LoVo (cell line): Measurements from ENCODE around the gene C1orf116.
A peak's percentile ranks its signal among the peaks of the same experiment; 100 is the strongest.

ENCODE experiments used
- DNase-seq: peaks from one replicate; pipeline ENCODE4 v3.0.0-alpha.2; 2016; ENCODE audit warnings: low spot score

C1orf116 gene

GRCh38 chr1:207019661-207020060 lies 12.9 kb downstream of the C1orf116 start:
- DNase-seq, result no peak

DNA sequence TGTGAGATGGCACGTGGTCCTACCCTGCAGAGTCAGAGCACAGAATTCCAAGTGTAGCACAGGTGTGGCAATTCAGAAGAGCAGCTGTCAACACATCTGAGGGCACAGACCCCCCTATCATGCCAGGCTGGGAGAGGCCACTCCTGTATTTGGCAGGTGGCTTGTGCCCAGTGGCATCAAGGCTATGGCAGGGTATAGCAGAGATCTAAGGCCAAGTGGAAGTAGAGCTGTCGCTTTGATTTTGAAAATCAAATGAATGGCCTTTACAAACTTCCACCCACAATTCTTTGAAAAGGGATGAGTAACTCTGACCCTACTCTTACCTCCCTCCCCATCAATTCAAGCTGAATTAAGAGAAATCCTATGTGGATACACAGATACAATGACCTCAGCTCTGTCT lies 13.4 kb downstream of the C1orf116 start:
- DNase-seq, result no peak

- DNase-seq, result no peak
These were observed 13.8 kb downstream of the C1orf116 start for GRCh38 chr1:207018707-207019106.

DNA sequence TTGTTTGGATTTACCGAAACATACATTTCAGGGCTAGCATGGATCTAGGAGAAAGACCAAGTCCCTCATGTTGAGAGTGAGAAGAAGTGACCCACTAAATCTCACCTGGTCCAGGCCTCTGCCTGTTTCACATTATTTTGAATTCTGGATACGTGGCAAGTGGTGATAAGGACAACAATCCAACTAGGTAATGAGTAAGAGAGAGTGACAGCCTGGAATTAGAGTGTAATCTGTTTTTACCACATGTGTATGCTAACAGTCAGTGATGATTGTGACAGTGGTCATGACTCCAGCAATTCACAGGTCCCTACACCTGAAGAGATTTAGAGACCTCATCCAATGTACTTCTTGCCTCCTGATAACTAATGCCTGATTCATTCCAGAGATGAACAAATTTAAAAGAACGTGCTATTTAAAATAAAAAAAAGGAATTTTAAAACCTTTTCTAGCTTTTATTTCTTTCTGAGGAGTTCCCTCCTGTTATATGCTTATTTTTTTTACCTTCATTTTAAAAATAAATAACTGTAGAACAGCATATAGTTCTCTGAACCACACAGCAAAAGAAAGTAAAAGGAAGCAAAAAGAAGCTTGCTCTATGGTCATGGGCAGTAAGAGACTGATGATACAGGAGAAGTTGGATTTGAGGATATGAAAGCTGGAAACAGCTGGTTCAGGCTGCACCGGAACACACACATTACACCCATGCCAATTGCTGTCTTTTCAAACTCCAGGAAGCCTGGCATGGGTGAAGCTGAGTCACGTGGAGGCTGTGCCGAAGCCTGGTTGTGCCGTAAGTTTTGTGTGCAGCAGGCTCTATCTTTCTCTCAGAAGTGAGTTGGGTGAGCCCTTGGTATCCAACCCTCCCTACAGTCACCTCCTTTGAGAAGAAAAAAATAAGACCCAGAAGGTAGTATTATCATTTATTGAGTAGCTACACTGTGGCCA lies 14.7 kb downstream of the C1orf116 start:
- no peak for DNase-seq

GRCh38 chr1:207015791-207016190 lies 16.8 kb downstream of the C1orf116 start:
- no peak for DNase-seq

- no peak for DNase-seq
These were observed 17.8 kb downstream of the C1orf116 start for GRCh38 chr1:207014728-207015127.

DNA sequence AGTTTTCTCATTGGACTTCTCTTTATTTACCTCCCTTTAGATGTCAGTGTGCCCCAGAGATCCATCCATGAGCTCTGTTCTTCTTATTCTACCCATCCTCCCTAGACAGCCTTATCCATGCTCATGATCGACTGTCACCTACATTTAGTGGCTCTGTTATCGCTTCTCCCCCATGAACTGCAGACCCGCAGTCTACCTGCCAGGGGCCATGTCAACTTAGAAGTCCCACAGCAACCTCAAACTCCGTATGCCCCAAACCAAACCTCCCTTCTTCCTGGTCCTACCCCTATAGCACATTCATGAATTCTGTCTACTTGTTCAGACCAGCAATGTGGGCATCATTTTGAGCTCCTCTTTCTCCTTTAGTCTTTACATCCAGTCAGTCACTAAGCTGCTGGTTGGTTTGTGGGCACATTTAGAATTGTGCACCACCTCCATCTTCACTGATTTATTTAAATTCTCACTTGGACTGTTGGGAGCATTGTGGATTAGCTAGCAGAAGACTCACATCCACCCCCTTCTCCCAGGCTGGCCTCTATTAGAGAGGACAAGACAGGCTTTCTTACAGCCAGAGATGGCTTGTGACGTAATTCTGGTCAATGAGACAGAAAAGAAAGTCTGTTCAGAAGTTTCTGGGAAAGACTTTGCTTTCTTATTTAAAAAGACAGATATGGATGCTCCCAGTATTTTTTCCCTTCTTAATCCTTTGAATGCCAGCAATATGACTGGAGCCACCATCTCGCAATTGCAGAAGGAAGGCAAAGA lies 19.1 kb downstream of the C1orf116 start:
- DNase-seq, result no peak

GRCh38 chr1:207010726-207011125 lies 21.8 kb downstream of the C1orf116 start:
- DNase-seq, result no peak

- DNase-seq, result no peak
These were observed 22.6 kb downstream of the C1orf116 start for GRCh38 chr1:207009945-207010344.

DNA sequence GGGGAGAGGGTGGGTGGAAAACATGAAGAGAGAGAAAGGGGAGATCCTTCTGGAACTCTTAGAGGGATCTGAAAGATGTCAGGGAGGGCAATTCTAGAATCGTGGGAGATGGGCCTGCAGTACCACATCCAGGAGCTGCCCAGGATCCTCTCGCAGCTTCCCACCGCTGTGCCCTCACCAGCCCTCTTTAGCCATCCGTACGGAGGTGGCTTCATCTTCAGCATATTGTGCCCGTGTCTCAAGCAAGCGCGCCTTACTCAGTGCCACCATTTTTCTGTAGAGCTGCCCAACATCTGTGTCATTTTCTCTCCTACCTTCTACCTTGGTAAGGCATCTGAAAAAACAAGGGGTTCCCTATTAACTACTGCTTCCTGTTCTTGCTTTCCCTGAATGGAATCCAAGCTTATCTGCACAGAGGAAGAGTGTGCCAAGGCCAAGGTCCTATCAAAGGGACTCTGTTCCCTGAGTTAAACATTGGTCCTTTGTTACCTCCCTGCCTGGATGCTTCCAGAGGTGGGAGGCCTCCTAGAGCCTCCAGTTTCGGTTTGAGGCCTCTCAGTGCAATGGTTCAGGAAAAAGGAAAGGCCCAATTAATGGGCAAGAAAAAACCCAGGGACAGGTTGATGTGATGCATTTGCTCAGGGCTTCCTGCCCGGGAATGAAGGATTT lies 23.2 kb downstream of the C1orf116 start:
- no peak for DNase-seq

DNA sequence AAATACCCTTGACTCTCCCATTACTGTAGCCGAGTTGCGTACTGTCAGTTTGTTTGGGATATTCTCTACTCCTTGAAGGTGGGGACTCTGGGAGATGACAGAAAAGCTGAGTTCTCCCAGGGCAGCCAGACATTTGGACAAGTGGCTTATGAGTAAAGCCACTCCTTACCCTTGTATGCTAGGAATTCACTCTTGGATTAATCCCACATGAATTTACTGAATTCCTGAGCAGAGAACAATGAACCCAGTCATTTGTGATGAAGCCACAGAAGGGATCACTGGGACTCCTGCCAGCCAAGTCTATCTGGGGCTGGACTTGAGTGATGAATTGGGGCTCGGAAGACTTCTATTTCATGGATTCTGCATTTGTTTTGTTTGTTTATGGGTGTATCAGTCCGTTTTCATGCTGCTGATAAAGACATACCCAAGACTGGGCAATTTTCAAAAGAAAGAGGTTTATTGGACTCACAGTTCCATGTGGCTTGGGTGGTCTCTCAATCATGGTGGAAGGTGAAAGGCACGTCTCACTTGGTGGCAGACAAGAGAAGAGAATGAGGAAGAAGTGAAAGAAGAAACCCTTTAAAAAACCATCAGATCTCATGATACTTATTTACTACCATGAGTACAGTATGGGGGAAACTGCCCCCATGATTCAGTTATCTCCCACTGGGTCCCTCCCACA lies 25.1 kb downstream of the C1orf116 start:
- DNase-seq, result peak; percentile 93

- no peak for DNase-seq
These were observed 25.6 kb downstream of the C1orf116 start for GRCh38 chr1:207006914-207007313.

GRCh38 chr1:207006083-207006482 lies 26.5 kb downstream of the C1orf116 start:
- no peak for DNase-seq

DNA sequence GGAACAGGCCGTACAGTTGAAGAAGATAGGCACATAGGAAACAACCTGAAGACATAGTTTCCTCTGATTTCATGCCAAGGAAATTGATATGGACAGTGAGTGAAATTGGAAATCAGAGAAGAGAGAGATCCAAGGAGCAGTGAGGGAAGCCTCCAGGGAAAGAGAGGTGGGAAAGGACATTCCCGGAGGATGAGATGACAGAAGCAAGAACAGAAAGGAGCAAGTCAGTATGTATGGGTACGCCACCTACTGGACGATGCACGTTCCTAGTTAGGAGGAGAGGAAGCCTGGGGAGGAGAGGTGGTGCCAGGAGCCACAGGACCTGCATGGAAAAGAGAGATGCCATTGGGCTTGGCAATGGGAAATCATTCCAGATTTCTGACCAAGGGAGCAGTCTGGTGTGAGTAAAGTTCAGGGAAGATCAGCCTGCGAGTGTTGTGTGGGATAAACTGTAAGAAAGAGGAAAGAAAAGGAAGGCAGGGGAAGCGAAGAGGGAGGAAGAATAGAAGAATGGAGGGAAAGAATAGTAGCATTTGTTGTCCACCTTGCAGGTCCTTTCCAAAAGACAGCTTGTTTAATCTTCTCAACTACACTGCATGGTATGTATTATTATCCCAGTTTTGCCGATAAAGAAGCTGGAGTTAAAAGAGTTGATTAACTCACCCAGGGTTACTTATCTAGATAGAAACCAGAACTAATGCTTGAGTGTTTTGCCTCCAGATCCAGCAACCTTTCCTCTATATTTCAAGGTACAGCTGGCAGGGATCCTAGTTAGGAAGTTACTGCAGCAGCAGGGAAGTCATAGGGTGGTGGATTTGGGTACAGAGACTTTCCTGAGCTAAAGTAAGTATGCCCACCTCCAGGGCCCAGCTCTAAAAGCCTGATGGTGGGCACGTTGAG lies 27.4 kb downstream of the C1orf116 start:
- peak; percentile 83 for DNase-seq

GRCh38 chr1:207003210-207003609 lies 29.3 kb downstream of the C1orf116 start:
- no peak for DNase-seq

DNA sequence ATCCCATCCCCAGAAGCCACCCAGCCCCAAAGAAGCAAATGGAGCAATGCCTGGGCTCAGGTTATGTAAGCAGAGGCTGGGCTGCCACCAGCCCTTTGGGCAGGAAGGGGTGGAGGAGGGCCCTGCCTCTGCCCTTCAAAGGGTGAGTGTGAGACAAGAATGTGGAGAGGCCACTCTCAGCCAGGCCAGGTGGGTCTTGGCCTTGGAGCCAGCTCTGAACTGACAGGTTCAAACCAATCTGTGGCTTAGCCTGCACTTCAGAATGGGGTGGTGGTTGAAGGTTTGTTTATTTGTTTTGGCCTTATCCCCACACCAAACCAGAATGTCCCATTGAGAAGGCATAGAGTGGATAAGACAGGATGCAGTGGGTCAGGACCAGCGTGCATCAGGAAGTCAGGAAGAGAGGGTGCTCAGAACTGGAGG lies 29.8 kb downstream of the C1orf116 start:
- DNase-seq, result peak; percentile 86

GRCh38 chr1:207001492-207002245 lies 30.9 kb downstream of the C1orf116 start:
- DNase-seq, result no peak

GRCh38 chr1:207000651-207001291 lies 31.8 kb downstream of the C1orf116 start:
- no peak for DNase-seq

DNA sequence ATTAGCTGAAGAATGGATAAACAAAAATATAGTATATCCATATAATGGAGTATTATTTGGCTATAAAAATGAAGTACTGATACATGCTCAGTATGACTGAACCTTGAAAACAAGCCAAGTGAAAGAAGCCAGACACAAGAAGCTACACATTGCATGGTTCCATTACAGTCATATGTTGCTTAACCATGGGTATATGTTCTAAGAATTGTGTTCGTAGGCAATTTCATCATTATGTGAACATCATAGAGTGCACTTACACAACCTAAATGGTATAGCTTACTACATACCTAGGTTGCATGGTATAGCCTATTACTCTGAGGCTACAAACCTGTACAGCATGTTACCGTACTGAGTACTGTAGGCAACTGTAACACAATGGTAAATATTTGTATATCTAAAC lies 33.7 kb downstream of the C1orf116 start:
- no peak for DNase-seq

GRCh38 chr1:206992790-206993189 lies 39.8 kb downstream of the C1orf116 start:
- no peak for DNase-seq
